HG03025 (cell line): Measurements from ENCODE around the gene TMEM52B.
"Not testable (repeated sequence)": the region's sequence is repeated elsewhere in the genome, so short reads cannot be mapped to it uniquely, and the experiment has no call there.

Source experiments
- ATAC-seq: cut with Tn5 transposase; IDR thresholded peaks from one replicate; pipeline ENCODE4 v1.9.1; 2021; ENCODE audit warnings: mild to moderate bottlenecking, moderate library complexity; ENCODE audit not compliant: unreplicated experiment, low FRiP score

Gene TMEM52B

DNA sequence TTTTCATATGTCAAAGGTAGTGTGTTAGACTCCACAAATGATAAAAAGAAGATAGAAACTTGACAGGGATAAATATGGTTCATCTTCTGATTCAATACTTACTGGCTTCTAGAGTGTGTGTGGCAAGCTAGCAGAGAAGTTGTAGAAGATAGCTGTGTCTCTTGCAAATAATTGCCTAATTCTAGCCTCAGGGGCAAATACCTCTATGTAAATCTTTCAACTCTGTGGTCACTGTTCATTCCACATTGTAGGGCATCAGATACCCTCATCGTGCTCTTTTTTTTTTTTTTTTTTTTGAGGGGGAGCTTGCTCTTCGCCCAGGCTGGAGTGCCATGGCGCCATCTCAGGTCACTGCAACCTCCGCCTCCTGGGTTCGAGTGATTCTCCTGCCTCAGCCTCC lies 8.6 kb upstream of the TMEM52B start:
- no peak for ATAC-seq

GRCh38 chr12:10171973-10172728 lies 6.7 kb upstream of the TMEM52B start, which contains the start of gene OLR1:
TSS of gene OLR1 (minus strand) at chr12:10172132. CDS start at chr12:10172077, 55 bp downstream.
- ATAC-seq: no peak

- no peak for ATAC-seq
Measured at GRCh38 chr12:10174986-10175614, 3.7 kb upstream of the TMEM52B start.

- ATAC-seq: no peak
Measured at GRCh38 chr12:10175846-10176636, 2.8 kb upstream of the TMEM52B start.

DNA sequence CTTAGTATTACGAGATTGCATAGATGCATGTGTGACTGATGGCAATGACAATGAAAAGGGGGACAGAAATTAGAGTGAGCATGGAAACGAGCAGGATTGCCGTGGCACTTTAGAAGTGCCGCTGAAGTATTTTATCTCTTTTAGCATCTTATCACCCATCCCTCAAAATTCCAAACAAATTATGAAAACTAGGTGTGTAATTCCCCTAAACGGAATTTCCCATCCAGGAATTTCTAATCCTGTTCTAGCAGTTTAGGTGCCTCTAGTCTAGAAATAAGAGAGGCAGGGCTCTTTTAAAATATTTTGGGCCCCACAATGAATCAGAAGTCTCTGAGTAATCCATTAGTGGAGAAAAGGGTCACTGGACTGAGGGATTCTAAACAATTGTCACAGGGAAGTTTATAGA lies 947 bp downstream of the TMEM52B start:
- no peak for ATAC-seq

DNA sequence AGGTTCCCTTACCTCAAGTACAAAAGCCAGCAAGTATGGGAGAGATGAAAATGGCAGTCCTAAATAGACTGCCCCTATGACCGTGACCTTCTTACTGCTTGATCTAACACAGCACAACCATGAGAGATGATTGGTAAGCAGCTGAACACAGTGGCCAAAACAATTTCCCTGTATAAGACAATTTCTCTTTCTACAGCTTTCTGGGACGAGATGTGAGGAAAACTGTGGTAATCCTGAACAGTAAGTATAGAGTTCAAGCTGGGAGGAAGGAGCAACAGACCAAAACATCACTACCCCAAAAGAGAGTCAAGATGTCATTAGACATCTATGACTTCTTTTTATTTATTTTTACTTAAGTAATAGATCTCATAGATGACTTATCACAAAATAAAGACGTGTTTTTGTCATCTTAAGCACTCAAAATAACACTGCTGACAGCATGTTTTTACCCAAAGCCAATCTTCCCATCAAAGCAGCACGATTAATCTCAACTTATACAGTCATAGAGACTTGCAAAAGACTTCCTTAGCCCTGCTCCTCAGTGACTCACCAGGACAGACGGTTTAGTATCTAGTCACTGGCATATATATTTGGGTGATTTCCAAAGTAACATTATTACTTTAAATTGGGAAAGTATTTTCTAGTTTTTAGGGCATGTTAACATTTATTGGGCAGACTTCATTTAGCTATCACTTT lies 3.7 kb downstream of the TMEM52B start:
- ATAC-seq: no peak

DNA sequence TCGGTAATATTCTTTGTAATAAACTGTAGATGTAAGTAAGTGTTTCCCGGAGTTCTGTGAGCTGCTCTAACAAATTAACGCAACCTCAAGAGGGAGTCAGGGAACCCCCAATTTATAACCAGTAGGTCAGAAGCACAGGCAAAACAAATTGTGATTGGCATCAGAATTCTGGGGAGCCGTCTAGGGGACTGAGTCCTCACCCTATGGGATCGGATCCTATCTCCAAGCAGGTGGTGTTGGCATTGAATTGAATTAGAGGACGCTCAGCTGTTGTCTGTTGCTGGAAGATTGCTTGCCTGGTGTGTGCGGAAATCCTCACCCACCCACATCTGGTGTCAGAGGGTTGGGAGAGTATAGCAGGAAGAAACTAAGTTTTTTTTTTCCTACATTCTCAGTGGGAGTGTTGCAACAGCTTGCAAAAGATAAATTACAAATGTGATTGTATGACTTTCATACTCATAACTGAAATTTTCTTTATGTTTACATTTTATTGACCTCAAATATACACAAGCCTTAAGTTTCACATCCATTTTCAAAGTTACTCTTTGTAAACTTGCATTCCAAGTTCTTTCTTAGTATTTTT lies 5.5 kb downstream of the TMEM52B start:
- no peak for ATAC-seq

DNA sequence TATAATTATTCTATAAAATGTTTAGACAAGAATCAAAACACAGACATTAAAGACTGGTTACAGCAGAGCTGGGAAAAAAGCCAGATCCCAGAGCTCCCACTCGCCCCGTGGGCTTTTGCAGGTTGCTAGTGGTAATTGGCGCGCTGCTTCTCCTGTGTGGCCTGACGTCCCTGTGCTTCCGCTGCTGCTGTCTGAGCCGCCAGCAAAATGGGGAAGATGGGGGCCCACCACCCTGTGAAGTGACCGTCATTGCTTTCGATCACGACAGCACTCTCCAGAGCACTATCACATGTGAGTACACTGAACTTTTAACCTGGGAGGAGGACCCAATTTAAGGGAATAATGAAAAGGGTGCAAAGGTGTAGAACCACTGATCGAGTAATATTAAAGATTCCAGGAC lies 7.5 kb downstream of the TMEM52B start:
- ATAC-seq: no peak

DNA sequence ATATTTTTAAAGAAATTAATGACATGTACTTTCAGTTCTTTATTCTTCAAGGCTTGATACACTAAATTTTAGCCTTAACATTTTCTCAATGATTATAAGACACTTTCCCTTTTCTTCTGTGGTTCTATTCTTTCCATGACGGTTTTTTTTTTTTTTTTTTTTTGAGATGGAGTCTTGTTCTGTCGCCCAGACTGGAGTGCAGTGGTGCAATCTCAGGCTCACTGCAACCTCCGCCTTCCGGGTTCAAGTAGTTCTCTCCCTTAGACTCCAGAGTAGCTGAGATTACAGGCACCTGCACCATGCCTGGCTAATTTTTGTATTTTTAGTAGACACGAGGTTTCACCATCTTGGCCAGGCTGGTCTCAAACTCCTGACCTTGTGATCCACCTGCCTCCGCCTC lies 8.1 kb downstream of the TMEM52B start:
- ATAC-seq: not testable (repeated sequence)

DNA sequence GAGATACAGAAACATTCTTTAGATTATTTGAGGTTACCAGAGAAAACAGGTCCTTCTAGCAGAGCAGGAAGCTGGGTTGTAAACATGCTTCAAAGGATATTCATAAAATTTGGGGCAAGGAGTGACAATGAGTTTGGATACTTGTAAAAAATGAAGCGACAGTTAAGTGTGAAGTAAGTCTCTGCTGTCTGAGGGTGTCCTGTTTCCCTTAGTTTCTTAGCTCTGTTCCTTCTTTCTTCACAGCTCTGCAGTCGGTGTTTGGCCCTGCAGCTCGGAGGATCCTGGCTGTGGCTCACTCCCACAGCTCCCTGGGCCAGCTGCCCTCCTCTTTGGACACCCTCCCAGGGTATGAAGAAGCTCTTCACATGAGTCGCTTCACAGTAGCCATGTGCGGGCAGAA lies 10.8 kb downstream of the TMEM52B start:
- ATAC-seq: no peak

- ATAC-seq: peak; percentile 87
Measured at GRCh38 chr12:10190558-10191388, 11.9 kb downstream of the TMEM52B start.

DNA sequence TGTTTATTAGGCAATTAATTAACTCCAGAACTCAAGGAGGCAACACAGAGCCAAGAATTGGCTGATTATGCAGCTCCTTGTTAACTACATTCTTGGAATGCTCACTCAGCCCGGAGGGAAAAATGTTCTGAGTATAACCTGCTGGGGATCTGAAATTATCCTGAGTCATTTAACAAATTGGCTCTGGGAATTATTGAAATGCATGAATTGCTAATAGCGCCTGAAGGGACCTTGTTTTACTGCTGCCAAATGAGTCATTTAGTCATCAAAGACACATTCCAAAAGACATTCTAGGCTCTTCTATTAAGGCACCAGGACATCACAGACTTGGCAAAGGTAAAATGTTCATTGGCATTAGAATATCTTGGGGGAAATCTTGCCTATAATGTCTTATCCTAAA lies 13.0 kb downstream of the TMEM52B start:
- no peak for ATAC-seq

- no peak for ATAC-seq
Measured at GRCh38 chr12:10194160-10194670, 15.4 kb downstream of the TMEM52B start.

GRCh38 chr12:10196210-10196609 lies 17.4 kb downstream of the TMEM52B start:
- peak; percentile 41 for ATAC-seq

DNA sequence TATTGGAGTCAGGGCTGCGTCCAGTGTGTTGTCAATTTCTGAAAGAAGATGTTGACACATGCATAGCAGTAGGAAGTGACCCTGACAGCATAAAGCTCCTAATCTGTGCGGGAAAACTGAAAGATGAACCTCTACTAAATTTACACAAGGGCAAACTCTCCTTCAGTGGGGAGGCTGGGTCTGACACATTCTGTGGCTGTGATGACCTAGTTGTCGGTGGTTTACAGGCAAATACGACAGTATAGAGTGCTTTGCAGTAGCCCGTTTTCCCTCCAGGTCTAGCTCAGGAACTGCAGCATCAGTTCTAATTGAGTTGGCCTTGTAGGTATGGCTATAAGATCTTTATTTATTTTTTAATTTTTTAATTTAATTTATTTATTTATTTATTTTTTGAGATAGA lies 19.0 kb downstream of the TMEM52B start:
- no peak for ATAC-seq

DNA sequence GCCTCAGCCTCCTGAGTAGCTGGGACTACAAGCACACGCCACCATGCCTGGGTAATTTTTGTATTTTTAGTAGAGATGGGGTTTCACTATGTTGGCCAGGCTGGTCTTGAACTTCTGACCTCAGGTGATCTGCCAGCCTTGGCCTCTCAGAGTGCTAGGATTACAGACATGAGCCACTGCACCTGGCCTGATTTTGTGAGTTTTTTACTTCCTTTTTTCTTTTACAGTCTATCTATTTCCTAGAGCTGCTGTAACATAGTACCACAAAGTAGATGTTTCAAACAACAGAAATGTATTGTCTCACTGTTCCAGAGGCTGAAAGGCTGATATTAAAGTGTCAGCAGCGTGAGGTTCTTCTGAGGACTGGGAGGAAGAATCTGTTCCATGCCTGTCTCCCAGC lies 25.7 kb downstream of the TMEM52B start:
- ATAC-seq: not testable (repeated sequence)

- no peak for ATAC-seq
Measured at GRCh38 chr12:10205220-10205807, 26.5 kb downstream of the TMEM52B start.

DNA sequence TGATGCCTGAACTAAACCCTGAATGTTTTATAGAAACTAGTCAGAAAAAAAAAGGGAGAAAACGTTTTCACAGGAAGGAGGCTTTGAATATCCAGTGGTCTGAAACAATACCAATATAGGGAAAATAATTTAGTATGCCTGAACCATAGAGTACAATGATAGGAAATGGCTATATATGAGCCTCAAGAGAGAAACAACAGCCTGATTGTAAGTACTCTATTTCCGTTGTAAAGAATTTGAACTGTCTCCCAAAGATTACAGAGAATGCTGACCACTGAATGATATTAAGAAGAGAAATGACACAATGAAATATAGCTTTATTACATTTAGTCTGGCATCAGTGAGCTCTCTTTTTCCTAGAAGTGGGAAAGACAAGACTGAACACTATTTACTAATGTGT lies 28.3 kb downstream of the TMEM52B start:
- ATAC-seq: no peak

GRCh38 chr12:10210225-10210624 lies 31.4 kb downstream of the TMEM52B start:
- no peak for ATAC-seq
